NCI-H82 treated with DMSO at 0.1 percent for 48 hours (cell line): Measurements from ENCODE around the gene CHST15.

Experiments used
- DNase-seq: peaks from one replicate; lab custom pipeline; 2025; ENCODE audit not compliant: unreplicated experiment; lab: John Stamatoyannopoulos, UW

The CHST15 gene

GRCh38 chr10:124066781-124067714 is 26.4 kb downstream of the CHST15 start:
- DNase-seq = no peak

- DNase-seq = no peak
Measured at GRCh38 chr10:124066126-124066700, 27.2 kb downstream of the CHST15 start.

- DNase-seq = no peak
Measured at GRCh38 chr10:124065382-124066125, 27.8 kb downstream of the CHST15 start.

GRCh38 chr10:124064676-124065075 is 28.7 kb downstream of the CHST15 start:
- no peak for DNase-seq

- no peak for DNase-seq
Measured at GRCh38 chr10:124063750-124064603, 29.4 kb downstream of the CHST15 start.

- DNase-seq = no peak
Measured at GRCh38 chr10:124062390-124062789, 31.0 kb downstream of the CHST15 start.

GRCh38 chr10:124061030-124061429 is 32.4 kb downstream of the CHST15 start:
- no peak for DNase-seq

- DNase-seq = no peak
Measured at GRCh38 chr10:124060148-124060720, 33.2 kb downstream of the CHST15 start.

- DNase-seq = no peak
Measured at GRCh38 chr10:124059551-124059950, 33.8 kb downstream of the CHST15 start.

- DNase-seq = no peak
Measured at GRCh38 chr10:124058346-124059003, 34.9 kb downstream of the CHST15 start.

GRCh38 chr10:124057601-124058000 is 35.8 kb downstream of the CHST15 start:
- DNase-seq = no peak

- DNase-seq = no peak
Measured at GRCh38 chr10:124056337-124056980, 36.9 kb downstream of the CHST15 start.

- DNase-seq = no peak
Measured at GRCh38 chr10:124053971-124054370, 39.4 kb downstream of the CHST15 start.

- no peak for DNase-seq
Measured at GRCh38 chr10:124052561-124052960, 40.8 kb downstream of the CHST15 start.

GRCh38 chr10:124050021-124051015 is 43.1 kb downstream of the CHST15 start:
- no peak for DNase-seq

- no peak for DNase-seq
Measured at GRCh38 chr10:124049484-124049883, 43.9 kb downstream of the CHST15 start.

GRCh38 chr10:124048371-124049290 is 44.8 kb downstream of the CHST15 start:
- no peak for DNase-seq
